Measurements from ENCODE around the gene PARVB.

PARVB gene

GRCh38 chr22:44160421-44160820 lies 136.3 kb downstream of the PARVB start:
- no peak for DNase-seq (ENCODE audit: low read depth in 2 of 2)

- DNase-seq (ENCODE audit: low read depth in 2 of 2) = no peak
Measured at GRCh38 chr22:44161673-44162072, 137.6 kb downstream of the PARVB start.

GRCh38 chr22:44162960-44163359 lies 138.9 kb downstream of the PARVB start:
- DNase-seq (ENCODE audit: low read depth in 2 of 2) = no peak

GRCh38 chr22:44163536-44163935 lies 139.4 kb downstream of the PARVB start:
- DNase-seq (ENCODE audit: low read depth in 2 of 2) = no peak

GRCh38 chr22:44164031-44164430 lies 139.9 kb downstream of the PARVB start:
- no peak for DNase-seq (ENCODE audit: low read depth in 2 of 2)

- no peak for DNase-seq (ENCODE audit: low read depth in 2 of 2)
Measured at GRCh38 chr22:44165286-44165874, 141.3 kb downstream of the PARVB start.

- no peak for DNase-seq (ENCODE audit: low read depth in 2 of 2)
Measured at GRCh38 chr22:44166498-44167276, 142.6 kb downstream of the PARVB start.

GRCh38 chr22:44167501-44167900 lies 143.4 kb downstream of the PARVB start:
- no peak for DNase-seq (ENCODE audit: low read depth in 2 of 2)

GRCh38 chr22:44168206-44168605 lies 144.1 kb downstream of the PARVB start:
- no peak for DNase-seq (ENCODE audit: low read depth in 2 of 2)

- DNase-seq (ENCODE audit: low read depth in 2 of 2) = no peak
Measured at GRCh38 chr22:44170470-44170869, 146.4 kb downstream of the PARVB start.

- DNase-seq (ENCODE audit: low read depth in 2 of 2) = no peak
Measured at GRCh38 chr22:44171561-44171960, 147.5 kb downstream of the PARVB start.

GRCh38 chr22:44172370-44173108 lies 148.4 kb downstream of the PARVB start:
- DNase-seq (ENCODE audit: low read depth in 2 of 2) = no peak

GRCh38 chr22:44173154-44173553 lies 149.1 kb downstream of the PARVB start:
- no peak for DNase-seq (ENCODE audit: low read depth in 2 of 2)

GRCh38 chr22:44175676-44176075 lies 151.6 kb downstream of the PARVB start:
- no peak for DNase-seq (ENCODE audit: low read depth in 2 of 2)

GRCh38 chr22:44179196-44179988 lies 155.3 kb downstream of the PARVB start:
- DNase-seq (ENCODE audit: low read depth in 2 of 2) = no peak

GRCh38 chr22:44179989-44180705 lies 156.0 kb downstream of the PARVB start:
- DNase-seq (ENCODE audit: low read depth in 2 of 2) = no peak

GRCh38 chr22:44180706-44181032 lies 156.6 kb downstream of the PARVB start, which contains the start of gene PARVG:
TSS of gene PARVG (plus strand) at chr22:44180925. CDS start at chr22:44183330, 2,405 bp downstream.
- peak; percentile 8 to 18 for DNase-seq (ENCODE audit: low read depth in 2 of 2)

- peak; percentile 40 to 42 for DNase-seq (ENCODE audit: low read depth in 2 of 2)
Measured at GRCh38 chr22:44181033-44181911, 157.2 kb downstream of the PARVB start.

GRCh38 chr22:44181912-44182587 lies 157.9 kb downstream of the PARVB start:
- peak; percentile 12 to 29 for DNase-seq (ENCODE audit: low read depth in 2 of 2)

Measured in stimulated activated CD4-positive, alpha-beta T cell treated with anti-CD3 and anti-CD28 coated beads, Interleukin-4, amount 100 ng/mL, for 48 hours (primary cell).